Stimulated activated CD4-positive, alpha-beta T cell treated with anti-CD3 and anti-CD28 coated beads, Interleukin-2, amount 100 ng/mL, for 4 hours (primary cell): ENCODE data around the gene CRISPLD2.
"Not testable (repeated sequence)": the region's sequence is repeated elsewhere in the genome, so short reads cannot be mapped to it uniquely, and the experiment has no call there.

ENCODE experiments used
- DNase-seq: peaks from one replicate; pipeline ENCODE4 v3.0.0-alpha.2; 2020; ENCODE audit warnings: low read depth

CRISPLD2 gene

DNA sequence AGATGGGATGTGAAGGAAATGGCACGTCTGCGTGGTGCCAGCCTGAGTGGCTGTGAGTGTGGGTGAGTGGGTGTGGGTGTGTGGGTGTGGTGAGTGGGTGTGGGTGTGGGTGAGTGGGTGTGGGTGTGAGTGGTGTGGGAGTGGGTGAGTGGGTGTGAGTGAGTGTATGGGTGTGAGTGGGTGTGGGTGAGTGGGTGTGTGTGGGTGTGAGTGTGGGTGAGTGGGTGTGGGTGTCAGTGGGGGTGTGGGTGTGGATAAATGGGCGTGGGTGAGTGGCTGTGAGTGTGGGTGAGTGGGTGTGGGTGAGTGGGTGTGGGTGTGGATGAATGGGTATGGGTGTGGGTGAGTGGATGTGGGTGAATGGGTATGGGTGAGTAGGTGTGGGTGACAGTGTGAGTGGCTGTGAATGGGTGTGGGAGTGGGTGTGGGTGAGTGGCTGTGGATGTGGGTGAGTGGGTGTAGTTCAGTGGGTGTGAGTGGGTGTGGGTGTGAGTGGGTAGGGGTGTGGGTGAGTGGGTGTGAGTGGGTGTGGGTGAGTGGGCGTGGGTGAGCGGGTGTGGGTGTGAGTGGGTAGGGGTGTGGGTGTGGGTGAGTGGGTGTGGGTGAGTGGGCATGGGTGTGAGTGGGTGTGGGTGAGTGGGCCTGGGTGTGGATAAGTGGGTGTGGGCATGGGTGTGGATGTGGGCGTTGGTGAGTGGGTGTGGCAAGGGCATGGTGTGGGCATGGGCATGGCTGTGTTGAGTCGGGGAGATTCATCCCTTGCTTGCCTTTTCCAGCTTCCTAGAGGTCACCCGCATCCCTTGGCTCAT is 110.7 kb downstream of the CRISPLD2 start:
- DNase-seq = no peak

DNA sequence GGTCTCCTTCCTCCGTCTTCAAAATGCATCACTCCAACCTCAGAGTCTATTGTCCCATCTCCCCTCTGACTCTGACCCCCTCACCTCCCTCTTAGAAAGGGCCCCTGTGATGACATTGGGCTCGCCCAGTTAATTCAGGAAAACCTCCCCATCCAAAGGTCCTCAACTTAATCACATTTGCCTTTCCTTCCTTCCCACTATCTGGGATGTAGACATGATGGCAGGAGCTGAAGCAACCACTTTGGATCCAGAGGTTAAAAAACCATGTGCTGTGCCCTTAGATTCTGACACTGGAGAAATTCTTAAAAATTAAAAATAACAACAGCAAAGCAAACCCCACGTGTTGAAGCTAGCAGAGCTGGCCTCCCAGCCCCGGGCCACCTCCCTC is 111.3 kb downstream of the CRISPLD2 start:
- no peak for DNase-seq

DNA sequence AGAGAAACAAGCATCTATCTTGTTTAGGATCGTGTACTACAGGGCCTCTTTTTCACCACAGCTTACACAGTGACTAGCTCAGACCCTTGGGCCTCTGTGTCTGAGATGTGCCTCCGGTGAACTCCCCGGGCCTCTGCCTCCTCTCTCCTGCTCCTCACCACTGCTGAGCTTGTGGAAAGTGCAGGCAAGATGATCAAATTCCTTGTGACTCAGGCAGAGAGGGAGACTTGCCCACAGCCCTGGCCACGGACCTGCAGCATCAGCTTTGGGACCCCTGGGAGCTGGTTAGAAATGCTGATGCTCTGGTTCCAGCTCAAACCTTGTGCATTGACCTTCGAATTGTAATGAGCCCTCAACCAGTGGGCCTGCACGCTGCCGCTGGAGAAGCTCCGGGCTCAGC is 111.7 kb downstream of the CRISPLD2 start:
- no peak for DNase-seq

DNA sequence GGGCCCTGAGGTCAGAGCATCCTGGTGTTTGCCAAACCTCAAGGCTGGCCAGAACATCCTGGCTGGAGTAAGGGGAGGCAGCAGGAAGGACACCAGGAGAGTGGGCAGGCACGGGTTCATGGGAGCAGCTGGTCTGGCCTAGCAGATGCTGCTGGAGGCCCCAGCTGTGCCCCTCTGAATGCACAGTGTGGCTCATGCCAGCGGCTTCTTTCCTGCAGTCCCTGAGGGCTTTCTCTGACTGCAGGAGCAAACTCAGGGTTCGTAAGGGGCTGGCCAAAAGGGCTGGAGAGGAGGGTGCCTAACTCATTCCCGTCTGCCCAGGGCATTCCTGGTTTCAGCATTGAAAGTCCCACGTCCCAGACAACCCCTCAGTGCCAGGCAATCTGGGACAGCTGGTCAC is 112.9 kb downstream of the CRISPLD2 start:
- no peak for DNase-seq

GRCh38 chr16:84933774-84934631 is 114.2 kb downstream of the CRISPLD2 start:
- no peak for DNase-seq

- DNase-seq = no peak
These were observed 117.6 kb downstream of the CRISPLD2 start for GRCh38 chr16:84937196-84938005.

- DNase-seq = not testable (repeated sequence)
These were observed 118.8 kb downstream of the CRISPLD2 start for GRCh38 chr16:84938616-84939015.

DNA sequence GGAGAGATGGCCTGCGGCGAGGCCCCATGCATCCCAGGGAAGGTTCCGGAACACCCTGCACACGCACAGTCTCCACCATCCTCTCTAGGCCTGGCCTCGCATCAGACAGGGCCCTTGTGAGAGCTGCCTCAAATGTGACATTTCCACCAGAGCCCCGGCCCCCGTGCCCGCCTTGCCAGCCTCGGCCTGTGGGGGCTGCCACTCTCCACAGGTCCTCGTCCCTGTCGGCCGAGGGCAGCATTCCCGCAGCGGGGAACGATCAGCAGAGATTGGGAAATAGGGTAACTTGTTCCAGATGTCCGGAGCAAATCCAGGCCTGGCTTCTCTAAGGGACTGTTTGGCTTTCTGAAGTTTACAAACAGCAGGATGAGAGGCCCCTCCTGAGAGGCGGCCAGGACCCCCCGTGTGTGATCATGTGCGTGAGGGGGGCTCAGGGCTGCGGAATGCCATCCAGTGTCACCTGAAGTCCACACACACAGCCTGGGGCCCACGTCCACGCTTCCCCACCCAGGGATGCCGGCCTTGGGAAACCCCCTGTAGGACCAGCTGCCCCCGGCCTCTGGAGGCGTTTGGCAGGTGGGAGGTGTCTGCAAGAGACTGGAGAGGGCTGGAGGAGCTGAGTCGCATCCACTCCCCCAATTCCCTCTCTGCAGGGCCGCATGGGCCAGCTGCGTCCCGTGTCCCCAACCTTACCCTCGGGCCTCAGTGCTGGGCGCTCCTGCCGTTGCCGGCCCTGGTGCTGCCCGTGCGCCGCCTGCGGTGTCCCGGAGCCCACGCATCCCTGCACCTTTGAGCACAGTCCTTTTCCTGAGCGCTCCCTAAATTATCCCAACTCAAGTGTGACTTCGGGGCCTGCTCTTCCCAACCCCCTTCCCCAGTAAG is 121.1 kb downstream of the CRISPLD2 start:
- DNase-seq = no peak

DNA sequence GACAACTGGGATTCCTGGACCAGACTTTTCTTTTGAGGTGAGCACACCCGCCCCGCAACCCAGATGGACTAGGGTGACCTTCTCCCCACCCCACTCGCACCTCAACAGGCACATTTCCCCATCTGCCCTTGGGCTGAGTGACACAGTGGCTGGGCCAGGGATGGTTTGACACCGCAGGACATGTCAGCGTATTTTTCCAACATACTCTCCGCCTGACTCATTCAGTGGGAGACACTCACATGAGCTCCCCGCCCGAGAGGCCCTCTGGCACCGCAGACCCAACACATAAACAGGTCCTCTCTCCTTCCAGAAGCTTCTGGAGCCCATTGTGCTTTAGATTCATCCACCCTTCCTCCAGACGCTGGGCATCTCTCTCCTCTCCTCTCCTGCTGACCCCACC is 122.1 kb downstream of the CRISPLD2 start:
- no peak for DNase-seq

- DNase-seq = no peak
These were observed 123.0 kb downstream of the CRISPLD2 start for GRCh38 chr16:84942786-84943185.

- no peak for DNase-seq
These were observed 123.8 kb downstream of the CRISPLD2 start for GRCh38 chr16:84943620-84944019.

- DNase-seq = no peak
These were observed 127.2 kb downstream of the CRISPLD2 start for GRCh38 chr16:84947022-84947421.

- no peak for DNase-seq
These were observed 128.4 kb downstream of the CRISPLD2 start for GRCh38 chr16:84947996-84948850.

DNA sequence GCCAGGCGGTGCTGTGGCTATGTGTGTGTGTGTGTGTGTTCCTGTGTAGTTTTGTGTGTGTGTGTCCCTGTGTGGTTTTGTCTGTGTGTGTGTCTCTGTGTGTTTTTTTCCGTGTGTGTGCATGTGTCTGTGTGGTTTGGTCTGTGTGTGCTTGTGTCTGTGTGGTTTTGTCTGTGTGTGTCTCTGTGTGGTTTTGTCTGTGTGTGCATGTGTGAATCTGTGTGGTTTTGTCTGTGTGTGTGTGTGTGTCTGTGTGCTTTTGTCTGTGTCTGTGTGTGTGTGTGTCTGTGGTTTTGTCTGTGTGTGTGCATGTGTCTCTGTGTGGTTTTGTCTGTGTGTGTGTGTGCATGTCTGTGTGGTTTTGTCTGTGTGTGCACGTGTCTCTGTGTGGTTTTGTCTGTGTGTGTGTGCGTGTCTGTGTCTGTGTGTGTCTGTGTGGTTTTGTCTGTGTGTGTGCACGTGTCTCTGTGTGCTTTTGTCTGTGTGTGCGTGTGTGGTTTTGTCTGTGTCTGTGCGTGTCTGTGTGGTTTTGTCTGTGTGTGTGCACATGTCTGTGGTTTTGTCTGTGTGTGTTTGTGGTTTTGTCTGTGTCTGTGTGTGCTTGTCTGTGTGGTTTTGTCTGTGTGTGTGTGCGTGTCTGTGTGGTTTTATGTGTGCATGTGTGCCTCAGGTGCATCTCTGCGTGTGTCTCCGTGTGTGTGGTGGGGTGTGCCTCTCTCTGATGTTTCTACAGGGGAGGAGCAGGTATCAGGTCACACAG is 129.2 kb downstream of the CRISPLD2 start:
- DNase-seq = no peak

DNA sequence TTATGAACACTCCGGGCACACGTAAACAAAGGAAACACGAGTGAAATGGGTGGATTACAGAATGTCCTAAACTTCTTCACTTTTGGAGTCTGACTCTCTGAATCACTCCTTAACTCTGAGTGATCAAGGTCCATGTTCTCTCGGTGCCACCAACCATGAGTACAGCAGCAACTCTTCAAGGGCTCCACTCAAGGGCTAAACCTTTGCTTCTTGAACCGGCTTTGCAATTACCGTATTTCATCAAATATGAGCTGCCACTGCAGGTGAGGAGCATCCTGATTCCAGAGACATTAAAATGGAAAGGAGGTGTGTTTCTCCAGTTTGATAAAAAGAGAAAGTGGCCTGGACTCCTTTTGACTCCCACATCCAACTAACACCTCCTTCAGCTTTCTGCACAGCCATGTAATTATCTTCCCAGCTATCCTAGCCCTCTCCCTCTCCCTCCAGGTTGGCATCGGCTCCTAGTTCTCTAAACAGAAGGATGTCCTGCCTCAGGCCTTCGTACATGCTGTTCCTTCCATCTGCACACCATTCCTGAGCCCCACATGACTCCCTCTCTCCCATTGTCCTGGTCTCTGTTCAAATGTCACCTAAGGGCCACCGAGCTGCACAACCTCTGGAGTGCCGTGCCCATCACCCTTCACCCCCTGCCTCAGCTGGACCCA is 130.1 kb downstream of the CRISPLD2 start:
- DNase-seq = no peak

DNA sequence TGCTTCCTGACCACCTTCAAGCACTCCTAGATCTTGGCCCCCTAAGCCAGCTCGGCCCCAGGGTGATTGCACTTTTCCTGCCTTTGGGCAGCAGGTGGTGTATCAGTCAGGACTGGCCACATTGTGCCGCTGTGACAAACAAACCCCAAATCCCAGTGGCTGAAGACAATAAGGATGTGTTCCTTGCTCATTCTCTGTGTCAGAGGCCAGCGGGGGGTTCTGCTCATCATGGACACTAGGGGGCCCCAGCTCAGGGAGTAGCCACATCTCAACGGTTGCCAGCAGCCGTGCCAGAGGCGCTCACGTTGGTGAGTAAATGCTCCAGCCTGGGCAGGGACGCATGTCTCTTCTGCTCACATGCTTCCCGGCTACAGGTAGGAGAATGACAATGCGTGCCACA is 131.1 kb downstream of the CRISPLD2 start:
- no peak for DNase-seq

GRCh38 chr16:84952335-84953189 is 132.8 kb downstream of the CRISPLD2 start:
- peak; percentile 56 for DNase-seq

DNA sequence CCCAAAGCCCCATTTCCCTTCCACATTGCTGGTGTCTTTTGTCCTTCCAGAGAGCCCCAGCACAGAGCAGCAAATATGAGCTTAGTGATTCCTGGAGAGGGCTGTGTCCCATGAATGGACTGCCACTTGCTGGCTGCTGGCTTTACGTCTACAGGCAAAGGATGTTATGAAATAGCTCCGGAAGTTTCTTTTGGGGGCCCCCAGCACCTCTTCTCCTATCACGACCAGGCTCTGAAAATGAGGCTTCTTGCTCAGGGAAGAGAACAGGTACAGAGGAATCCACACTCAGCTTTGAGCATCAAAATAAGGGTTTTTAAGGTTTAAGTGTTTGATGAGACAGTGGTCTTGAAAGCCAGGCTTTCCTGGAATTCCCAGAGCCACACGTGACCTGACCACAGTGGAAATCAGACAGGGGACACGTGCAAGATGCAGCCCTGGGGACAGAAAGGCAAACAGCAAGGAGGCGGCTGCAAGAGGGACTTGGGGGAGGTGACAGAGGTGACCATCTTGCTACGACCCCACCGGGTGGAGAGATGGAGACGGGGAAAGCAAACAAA is 133.5 kb downstream of the CRISPLD2 start:
- DNase-seq = no peak
